GM18499 (cell line): ENCODE measurements around the gene PGAP3.
"Not testable (repeated sequence)": the region's sequence is repeated elsewhere in the genome, so short reads cannot be mapped to it uniquely, and the experiment has no call there.

ENCODE experiments used
- ATAC-seq: cut with Tn5 transposase; IDR thresholded peaks from one replicate; pipeline ENCODE4 v1.9.1; 2021; ENCODE audit warnings: moderate number of reproducible peaks; ENCODE audit not compliant: insufficient read depth, unreplicated experiment

PGAP3 gene

GRCh38 chr17:39715375-39716072 is 27.7 kb upstream of the PGAP3 start:
- no peak for ATAC-seq

GRCh38 chr17:39714234-39714633 is 26.4 kb upstream of the PGAP3 start:
- ATAC-seq: no peak

GRCh38 chr17:39711851-39712250 is 24.0 kb upstream of the PGAP3 start:
- ATAC-seq: no peak

- not testable (repeated sequence) for ATAC-seq
These were observed 23.2 kb upstream of the PGAP3 start for GRCh38 chr17:39711071-39711470.

GRCh38 chr17:39709998-39710964 is 22.4 kb upstream of the PGAP3 start:
- ATAC-seq: no peak

- no peak for ATAC-seq
These were observed 21.6 kb upstream of the PGAP3 start for GRCh38 chr17:39709319-39709997.

GRCh38 chr17:39706921-39707337 is 19.1 kb upstream of the PGAP3 start:
- ATAC-seq: no peak

GRCh38 chr17:39706383-39706782 is 18.5 kb upstream of the PGAP3 start:
- no peak for ATAC-seq

- no peak for ATAC-seq
These were observed 18.0 kb upstream of the PGAP3 start for GRCh38 chr17:39705786-39706348.

GRCh38 chr17:39704821-39705551 is 17.1 kb upstream of the PGAP3 start:
- no peak for ATAC-seq

- no peak for ATAC-seq
These were observed 16.1 kb upstream of the PGAP3 start for GRCh38 chr17:39703913-39704312.

- ATAC-seq: no peak
These were observed 15.3 kb upstream of the PGAP3 start for GRCh38 chr17:39702901-39703893.

GRCh38 chr17:39701784-39702422 is 14.0 kb upstream of the PGAP3 start:
- ATAC-seq: no peak

- no peak for ATAC-seq
These were observed 13.3 kb upstream of the PGAP3 start for GRCh38 chr17:39701012-39701783.

- ATAC-seq: no peak
These were observed 12.5 kb upstream of the PGAP3 start for GRCh38 chr17:39700148-39700987.

- no peak for ATAC-seq
These were observed 11.9 kb upstream of the PGAP3 start, which contains the start of gene ERBB2 for GRCh38 chr17:39699818-39700147. Gene ERBB2 (plus strand): TSS chr17:39700064. CDS start chr17:39700239, 175 bp downstream.
